ENCODE data around the gene SVIL.
"Not testable (repeated sequence)": the region's sequence is repeated elsewhere in the genome, so short reads cannot be mapped to it uniquely, and the experiment has no call there.

The SVIL gene

DNA sequence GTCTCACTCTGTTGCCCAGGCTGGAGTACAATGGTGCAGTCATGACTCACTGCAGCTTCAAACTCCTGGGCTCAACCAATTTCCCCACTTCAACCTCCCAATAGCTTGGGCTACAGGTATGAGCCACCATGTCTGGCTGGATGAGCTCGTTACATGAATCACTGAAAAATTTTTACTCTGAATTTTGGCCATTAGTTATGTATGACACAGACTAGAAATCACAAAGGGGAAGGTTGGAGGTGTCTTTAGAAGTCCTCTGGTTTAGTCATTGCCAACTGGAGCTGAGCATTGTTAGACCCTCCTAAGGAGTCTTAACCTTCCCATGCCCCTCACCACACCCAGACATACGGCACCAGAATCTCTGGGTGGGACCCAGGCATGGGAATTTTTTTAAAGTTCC lies 34.7 kb downstream of the SVIL start:
- peak; percentile 93 for DNase-seq (ENCODE audit: low spot score)

DNA sequence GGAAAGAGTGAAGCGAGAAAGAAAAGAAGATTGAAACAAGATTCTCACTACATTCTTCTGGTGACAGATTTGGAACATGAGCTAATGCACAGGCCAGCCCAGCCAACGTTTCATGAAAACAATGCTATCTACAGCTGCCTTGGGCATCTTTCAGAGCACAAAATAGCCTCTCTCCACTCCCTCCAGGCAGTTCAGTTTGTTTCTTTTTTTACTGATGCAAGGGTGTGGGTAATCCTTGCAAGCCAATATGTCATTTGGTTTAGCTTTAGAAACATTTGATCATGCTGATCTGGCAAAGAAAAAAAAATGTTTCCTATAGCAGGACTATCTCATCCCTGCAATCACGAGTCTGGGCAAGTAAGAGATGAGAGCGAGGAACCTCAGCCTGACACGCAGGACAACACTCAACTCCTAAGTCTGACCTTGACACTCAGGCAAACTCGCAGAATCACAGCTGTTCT lies 35.9 kb downstream of the SVIL start:
- DNase-seq (ENCODE audit: low spot score) = no peak

DNA sequence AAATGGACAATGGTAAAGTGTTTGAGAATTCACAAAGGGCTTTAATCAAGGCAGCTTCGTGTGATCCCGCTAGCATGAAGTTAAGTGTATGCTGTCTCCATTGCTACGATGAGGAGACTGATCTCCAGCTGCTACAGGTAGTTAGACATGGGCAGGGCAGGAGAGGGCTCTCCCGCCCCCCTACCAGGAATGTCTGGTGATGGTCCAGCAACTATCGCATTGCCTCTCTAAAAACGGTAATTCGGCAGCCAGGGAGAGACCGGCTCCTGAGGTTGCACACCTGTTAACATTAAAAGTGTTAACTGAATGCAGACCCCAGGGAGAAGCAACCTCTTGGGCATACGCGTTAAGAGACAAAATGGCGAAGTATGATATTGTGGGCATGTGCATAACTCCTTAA lies 37.9 kb downstream of the SVIL start:
- no peak for DNase-seq (ENCODE audit: low spot score)

DNA sequence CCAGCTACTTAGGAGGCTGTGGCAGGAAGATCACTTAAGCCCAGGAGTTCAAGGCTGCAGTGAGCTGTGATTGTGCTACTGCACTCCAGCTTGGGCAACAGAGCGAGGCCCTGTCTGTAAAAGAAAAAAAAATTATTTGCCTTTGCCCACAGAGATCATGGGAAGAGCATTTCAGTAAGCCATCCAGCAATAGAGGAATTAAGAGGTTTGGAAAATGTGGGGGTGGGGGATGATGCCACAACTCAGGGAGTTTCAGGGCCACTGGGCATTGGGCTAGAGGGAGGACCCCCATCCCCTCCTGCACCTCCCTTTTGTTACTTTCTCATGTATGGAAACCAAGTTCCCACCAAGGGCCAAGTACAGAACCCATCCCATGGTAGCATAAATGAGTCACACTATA lies 38.4 kb downstream of the SVIL start:
- DNase-seq (ENCODE audit: low spot score) = no peak

DNA sequence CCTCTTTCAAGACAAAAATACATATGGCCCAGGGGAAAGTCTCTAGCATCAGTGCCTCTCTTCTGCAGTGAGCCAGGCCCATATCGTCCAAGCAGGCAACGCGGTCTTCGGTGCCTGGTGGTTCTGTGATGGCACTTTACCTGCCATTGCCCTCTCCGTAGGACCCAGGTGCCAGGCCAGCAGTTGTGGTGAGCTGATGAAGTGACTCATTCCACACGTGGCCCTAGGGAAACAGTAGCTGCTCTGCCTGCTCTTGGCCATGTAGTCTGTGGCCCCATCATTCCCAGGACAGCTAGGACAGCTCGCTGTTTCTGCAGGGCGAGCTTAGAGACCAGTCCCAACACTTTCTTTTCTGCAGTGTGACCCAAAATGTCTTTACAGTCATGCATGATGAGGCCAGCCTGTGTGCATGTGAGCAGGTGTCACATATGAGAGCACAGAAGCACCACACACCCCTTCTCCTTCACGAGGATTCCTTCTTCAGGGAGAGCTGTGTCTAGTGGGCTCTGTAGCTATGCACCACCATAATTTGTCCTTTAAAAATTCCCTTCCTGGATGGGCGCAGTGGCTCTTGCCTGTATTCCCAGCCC lies 39.0 kb downstream of the SVIL start:
- peak; percentile 38 for DNase-seq (ENCODE audit: low spot score)

DNA sequence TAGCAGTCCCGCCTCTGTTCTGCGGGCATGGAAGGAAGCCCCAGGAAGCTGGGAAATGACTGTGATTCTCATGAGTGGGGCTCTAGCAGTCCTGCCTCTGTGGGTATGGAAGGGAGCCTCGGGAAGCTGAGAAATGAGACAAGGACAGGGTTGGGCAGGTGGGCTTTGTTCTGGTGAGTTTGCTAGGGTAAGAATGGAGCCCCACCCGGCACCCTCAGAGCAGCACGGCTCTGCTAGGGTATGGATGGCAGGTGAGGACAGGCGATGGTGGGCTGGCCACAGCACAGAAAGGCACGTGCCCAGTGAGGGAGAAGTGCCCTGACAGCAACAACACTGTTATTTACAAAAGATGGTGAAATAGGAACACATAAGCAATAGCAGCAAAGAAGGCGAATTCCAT lies 39.6 kb downstream of the SVIL start:
- no peak for DNase-seq (ENCODE audit: low spot score)

DNA sequence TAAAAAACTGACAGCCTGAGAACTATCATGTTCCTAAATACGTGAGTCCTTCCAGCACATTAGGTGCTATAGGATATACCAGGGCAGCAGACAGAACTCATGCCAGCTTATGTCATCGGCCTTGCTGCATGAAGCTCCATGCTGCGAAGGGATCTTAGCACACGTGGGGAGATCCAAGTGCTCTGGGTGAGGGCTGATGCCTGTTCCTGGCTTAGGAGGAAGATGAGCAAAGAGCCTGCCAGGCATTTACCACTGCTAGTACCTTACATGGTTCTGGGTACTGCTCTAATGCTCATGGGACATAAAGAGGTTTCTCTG lies 43.2 kb downstream of the SVIL start:
- no peak for DNase-seq (ENCODE audit: low spot score)

DNA sequence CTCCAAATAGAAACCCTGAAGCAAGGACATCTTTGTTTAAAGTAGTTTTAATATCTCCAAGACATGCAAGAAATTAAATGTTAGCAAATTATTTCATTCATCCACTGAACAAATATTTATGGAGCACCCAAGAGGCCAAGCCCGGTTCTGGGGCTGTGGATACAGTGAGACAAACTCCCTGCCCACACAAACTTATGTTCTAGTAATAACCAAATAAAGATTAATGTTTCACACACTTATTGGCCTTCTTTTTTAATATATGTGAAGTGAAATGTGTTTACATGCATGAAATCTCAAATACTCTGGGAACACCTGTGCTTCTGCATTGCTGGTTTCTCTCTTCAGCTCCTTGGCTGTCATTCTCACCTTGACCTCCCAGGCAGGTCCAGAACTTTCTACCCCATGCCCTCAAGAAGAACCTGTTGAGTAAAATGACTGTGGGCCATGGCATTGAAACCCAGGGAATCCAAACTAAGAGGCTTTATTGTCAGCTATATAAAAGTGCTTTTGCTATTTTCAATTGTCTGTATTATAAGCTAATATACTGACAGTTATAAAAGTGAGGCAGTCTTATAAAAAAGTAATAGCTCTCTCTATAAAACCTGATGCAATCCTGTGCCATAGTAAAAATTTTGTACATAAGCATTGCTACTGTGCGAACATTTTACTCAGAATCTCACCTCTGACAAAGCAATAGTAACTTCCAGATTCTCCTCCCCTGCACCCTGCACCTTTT lies 43.7 kb downstream of the SVIL start:
- DNase-seq (ENCODE audit: low spot score) = no peak

DNA sequence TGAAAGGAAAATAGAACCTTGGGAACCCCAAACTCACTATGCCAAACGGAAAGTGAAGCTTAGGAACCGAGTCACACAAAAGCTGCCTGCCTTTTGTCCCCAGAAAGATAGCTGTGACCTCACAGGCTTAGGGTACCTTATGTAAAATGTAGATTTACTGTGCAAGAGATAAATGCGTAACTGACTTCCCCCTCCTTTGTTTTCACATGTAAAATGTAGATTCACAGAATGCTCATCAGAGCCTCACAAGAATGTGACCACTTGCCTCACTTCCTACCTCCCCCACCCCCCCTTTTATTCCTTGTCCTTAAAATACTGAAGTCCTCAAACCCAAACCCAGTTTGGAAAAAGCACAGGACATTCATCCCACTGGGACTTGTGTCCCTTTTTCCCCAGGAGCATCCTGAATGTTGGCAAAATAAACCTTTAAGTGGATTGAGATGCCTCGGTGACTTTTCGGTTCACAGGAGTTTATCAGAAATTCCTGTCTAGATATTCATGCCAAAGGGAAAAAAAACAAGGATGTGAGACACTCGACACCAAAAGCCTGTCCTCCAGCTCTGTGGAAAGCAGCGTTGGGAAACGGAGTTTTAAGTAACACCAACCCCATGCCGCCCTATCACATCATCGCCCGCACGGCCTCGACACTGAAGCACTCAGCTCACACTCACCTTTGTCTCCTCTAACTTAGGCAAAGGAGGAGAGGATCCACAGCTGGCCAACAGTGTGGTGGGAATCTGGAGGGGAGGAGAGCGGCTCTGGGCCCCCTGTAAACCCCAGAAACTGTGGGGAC lies 45.9 kb downstream of the SVIL start:
- peak; percentile 59 for DNase-seq (ENCODE audit: low spot score)

DNA sequence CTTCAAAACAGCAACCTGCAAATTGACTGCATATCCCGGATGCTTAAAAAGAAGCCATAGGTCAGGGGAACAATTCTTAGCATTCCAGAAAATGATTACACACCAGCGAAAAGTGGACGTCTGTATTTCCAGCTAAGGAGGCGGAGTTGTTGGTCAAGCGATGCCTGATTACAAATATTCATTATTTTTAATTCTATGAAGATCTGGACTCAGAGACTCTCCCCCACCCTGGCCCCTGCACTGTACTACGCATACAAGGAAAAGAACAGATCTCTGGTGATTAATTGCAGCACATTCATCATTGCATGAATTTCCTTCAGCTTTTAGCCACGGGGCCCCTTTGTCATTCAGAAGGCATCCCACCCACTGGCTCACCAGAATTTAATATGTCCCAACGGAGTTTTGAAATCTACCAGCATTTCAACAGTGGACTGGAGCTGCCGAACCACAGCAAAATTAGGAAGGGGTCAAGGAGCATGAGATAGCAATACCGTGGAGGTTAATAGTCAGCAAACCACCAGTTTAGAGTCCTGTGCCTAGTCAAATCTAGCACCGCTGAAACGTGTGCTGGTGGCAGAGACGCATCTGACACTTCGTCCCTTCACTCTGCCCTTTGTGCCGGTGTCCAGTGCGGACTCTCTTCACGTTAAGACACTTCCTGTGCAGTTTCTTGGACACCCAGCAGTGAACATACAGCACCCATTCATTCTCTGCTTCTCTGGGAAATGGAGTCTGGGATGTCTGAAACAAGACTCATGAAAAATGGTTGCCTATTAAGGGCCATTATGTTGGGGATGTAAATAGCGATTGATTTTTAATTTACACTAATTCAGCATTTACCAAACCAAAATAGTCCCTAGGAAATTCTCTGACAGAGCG lies 46.8 kb downstream of the SVIL start:
- DNase-seq (ENCODE audit: low spot score) = peak; percentile 43

DNA sequence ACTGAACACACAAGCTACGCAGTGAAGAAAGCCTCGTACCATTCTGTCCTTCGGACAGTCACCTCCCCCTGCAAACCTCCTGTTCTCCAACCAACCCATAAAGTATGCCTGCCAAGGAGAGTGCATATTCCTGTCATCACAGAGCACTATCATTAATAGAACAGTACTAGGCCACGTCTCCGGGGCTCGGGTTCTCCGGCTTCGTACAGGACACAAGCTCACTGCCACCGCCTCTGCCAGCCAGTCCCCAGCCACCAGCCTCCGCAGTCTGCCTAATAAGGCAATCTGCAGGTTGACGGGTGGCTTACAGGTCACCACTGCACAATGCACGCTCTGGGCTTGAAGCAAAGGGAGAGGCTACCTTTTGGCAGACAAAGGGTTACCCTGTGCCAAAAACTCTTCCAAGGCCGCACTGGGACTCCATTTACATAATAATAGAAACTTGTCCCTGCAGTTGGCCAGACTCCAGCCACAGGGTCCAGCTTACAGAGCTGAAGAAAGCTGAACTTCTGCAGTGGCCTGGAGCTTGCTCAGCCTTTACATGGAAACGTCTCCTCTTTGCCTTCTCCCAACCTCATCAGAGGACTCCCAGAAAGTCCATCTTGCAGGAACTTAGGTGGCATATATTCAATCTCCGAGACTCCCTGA lies 47.5 kb downstream of the SVIL start:
- not testable (repeated sequence) for DNase-seq (ENCODE audit: low spot score)

DNA sequence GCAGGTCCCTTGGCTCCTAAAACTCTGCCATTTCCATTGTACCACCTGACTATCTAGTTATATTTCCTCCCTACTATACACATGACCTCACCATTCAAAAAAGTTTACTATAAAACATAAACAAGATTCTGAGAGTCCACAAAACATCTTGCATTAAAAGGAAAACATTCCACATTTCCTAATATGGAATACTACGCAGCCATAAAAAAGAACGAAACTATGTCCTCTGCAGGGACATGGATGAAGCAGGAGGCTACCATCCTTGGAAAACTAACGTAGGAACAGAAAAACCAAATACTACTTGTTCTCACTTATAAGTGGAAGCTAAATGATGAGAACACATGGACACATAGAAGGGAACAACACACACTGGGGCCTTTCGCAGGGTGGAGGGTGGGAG lies 48.3 kb downstream of the SVIL start:
- no peak for DNase-seq (ENCODE audit: low spot score)

DNA sequence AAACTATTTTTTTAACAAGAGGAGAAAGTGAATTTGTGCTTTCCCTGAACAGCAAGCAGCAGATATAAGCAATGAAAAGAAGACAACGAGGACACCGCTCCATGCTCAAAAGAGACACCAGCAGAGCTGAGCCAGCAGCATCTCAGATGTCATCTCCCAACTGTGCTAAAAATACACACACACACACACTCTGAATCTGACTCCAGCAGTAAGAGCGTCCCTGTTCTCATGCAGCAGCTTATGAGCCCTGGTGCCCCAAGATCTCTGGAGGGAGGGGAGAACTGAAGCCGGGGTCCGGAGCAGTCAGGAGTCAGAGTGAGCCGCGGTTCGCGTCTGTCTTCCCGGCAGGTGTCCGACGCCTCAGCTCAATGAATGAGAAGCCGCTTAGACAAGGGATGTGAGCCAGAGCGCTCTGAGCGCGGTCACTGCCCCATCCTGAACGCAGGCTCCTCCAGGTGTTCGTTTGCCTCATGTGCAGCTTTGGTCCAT lies 49.2 kb downstream of the SVIL start:
- DNase-seq (ENCODE audit: low spot score) = no peak

DNA sequence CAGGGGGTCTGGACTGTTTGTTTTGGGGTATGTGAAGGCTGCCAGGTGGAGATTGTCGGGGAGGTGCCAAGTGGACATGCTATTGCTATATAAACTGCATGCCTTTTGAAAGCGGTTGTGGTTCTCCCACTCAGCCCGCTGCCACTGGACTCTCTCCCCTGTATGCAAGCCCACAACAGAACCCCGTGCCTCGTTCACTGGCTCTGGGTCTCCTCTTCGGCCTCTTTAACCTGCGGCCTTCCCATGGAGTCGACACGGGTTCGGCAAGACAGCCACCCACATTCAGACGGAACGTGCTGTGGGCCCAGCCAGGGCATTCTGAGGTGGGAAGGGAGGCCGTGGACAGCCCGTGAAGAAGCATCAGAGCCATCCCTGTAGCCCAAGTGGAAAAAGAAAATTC lies 50.3 kb downstream of the SVIL start:
- DNase-seq (ENCODE audit: low spot score) = no peak

DNA sequence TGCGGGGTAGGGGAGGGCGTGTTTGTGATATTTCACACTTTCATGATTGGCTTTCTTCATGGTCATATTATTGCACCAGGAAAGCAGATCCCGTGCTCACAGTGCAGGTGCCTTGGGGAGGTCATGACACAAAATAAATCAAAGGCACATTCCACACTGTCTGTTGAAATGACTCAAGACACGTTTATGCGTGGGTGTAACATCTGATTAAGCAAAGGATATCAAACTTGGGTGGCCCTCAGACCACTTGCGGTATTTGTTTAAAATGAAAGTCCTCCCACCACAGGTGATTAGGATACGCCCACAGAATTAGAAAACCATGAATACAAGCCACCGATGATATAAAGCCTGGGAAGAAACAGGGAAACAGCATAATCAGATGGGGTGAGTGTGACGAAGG lies 51.1 kb downstream of the SVIL start:
- DNase-seq (ENCODE audit: low spot score) = peak; percentile 53

DNA sequence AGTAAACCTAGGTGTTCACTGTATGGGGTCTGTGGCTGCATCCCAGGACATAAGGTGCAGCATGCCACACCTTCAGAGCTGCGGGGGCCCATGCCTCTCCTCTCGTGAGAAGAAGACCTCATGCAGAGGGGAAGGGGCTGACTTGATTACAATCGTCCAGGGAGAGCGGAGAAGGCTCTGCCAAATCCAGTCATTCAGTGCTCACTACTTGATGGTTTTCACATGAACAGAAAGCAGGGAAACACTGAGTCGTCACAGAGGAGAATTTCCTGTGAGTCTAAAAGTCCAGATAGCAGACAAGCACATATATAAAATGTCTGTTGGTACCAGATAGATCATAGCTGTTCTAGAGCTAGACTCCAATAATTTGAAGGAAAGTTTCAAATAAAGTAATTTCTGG lies 52.0 kb downstream of the SVIL start:
- DNase-seq (ENCODE audit: low spot score) = not testable (repeated sequence)

DNA sequence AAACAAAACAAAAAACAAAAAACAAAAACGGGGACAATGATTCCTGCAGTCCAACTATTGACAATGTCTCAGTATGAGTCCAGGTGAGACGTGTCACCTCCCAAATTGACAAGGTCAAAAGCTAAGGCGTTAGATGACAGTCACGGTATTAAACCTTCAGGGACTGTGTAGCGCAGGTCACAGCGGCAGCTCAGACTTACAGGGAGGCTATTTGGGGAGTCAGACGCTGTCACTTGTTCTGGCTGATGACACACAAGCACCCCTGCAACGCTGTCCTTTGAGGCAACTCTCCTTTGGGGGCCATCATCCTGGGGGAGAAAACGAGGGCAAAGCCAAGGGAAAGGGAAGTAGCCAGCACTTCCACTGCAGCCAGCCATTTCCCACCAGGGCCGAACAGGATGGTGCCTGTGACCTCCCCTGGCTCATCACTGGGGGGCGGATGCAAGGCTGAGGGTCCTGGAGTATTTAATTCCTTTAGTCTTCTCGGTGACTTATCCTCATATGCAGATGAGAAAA lies 55.3 kb downstream of the SVIL start:
- DNase-seq (ENCODE audit: low spot score) = no peak

DNA sequence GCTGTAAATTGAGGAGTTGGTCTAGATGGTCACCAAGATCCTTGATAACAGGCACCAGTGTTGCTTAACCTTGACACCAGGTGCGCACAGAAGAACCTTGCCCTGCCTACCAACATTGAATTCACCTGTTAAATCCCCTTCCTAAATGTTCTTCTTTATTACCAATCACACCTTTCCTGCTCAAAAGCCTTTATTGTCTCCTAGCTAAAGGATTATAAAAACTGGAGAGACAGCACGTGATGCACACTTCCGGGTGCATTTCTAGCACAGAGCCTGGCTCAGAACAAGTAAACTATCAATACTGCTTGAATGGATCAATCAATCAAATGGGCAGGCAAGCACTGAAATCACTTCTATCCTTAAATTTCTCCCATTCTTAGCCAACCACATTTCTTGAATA lies 56.3 kb downstream of the SVIL start:
- no peak for DNase-seq (ENCODE audit: low spot score)

DNA sequence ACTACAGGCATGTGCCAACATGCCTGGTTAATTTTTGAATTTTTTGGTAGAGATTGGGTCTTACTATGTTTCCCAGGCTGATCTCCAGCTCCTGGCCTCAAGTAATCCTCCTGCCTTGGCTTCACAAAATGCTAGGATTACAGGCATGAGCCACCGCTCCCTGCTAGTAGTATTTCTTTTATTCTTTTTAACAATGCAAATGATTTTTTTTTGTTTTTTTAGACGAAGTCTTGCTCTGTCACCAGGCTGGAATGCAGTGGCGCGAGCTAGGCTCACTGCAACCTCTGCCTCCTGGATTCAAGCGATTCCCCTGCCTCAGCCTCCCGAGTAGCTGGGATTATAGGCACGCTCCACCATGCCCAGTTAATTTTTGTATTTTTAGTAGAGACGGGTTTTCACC lies 58.1 kb downstream of the SVIL start:
- DNase-seq (ENCODE audit: low spot score) = peak; percentile 30

DNA sequence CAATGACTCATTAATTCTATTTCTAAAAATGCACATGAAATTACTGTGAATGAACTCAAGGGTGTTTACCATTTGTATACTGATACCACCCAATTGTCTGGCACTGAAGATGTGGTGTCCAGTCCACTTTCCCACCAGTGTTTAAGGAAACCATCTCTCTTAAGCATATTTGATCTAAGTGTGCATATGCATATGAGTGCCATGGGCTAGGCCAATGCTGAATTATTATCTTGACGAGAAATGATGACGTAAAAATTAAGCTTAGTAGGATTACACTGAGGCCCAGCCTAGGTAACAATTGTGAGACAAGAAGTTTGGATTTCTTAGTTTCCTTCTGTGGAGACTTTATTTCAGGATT lies 59.7 kb downstream of the SVIL start:
- no peak for DNase-seq (ENCODE audit: low spot score)

All from kidney tubule cell (primary cell).